Mucosa of descending colon (tissue), 3 donors: ENCODE results near the gene PITPNC1. TPM values are rescaled to one million over a fixed set of nuclear protein-coding genes. Genes with fewer than 3 reads are reported as not detected.
A peak's percentile ranks its signal among the peaks of the same experiment; 100 is the strongest.

ENCODE experiments used
- ATAC-seq: fragments of 200-7000 bp; cut with Tn5 transposase; one replicate; pipeline ENCODE4 v1.9.1; 2020; ENCODE audit warnings: mild to moderate bottlenecking, moderate library complexity
- DNase-seq, 3 donors: peaks; one replicate each; pipeline ENCODE4 v3.0.0-alpha.2; 2020
- H3K36me3 ChIP-seq: fragments of 200-600 bp; one replicate; pipeline ENCODE4 v1.8.0; 2021; ENCODE audit warnings: low read depth, mild to moderate bottlenecking
- H3K4me1 ChIP-seq: fragments of 200-600 bp; one replicate; pipeline ENCODE4 v1.8.0; 2021; ENCODE audit warnings: low read depth, mild to moderate bottlenecking
- H3K4me3 ChIP-seq: fragments of 200-600 bp; one replicate; pipeline ENCODE4 v1.8.0; 2021; ENCODE audit warnings: mild to moderate bottlenecking
- H3K9me3 ChIP-seq: fragments of 200-600 bp; one replicate; pipeline ENCODE4 v1.8.0; 2021; ENCODE audit warnings: mild to moderate bottlenecking
- CTCF ChIP-seq: fragments of 200-600 bp; IDR thresholded peaks from one replicate; pipeline ENCODE4 v1.8.0; 2022; ENCODE audit warnings: antibody characterized with exemption, mild to moderate bottlenecking
- intact Hi-C, 2 donors: fragments of 100-400 bp; cut with DNase I in 1 of 2; cut with micrococcal nuclease in 1 of 2; formaldehyde crosslinking; loops; one replicate each; pipeline versions ENCODE4 v1.11.0 to v1.11.1; 2022; cut with DNase I, micrococcal nuclease
- total RNA-seq, 3 donors: library from RNA; stranded (reverse); fragmentation: NEBNext Ultra II Directional in 2 of 3; extraction: Animal tissue kit (Norgen Biotek cat#: 25700) in 2 of 3; gene quantifications; one replicate each; pipeline versions ENCODE4 v1.2.1 to v1.2.4, GENCODE V29; 2021 to 2023
- donor health status: DM: no; HTN: no; CAD: no; lungs with moderate emphysema.
- donor health status: DM: no; HTN: no; CAD: no.
- donor health status: DM: no; HTN: yes; CAD: no.

The PITPNC1 gene
- total RNA-seq, 3 donors from 2014 or later: 10.7 to 11.4 (median 10.9) TPM

- no peak for DNase-seq
- H3K4me3 ChIP-seq: no peak overlapping the region
- no peak for TF ChIP-seq CTCF
- no peaks in the 10 kb centered on the region for H3K9me3 ChIP-seq
- intact Hi-C loops: no loop called here
- ATAC-seq: no peak
- peaks cover 6% of the 10 kb centered on the region for H3K4me1 ChIP-seq
- no peaks in the 10 kb centered on the region for H3K36me3 ChIP-seq
These were observed 97.1 kb downstream of the PITPNC1 start for GRCh38 chr17:67474081-67474661.

GRCh38 chr17:67475161-67475937 is 98.3 kb downstream of the PITPNC1 start:
- no peaks in the 10 kb centered on the region for H3K36me3 ChIP-seq
- peak; percentile 96 for ATAC-seq
- no peaks in the 10 kb centered on the region for H3K9me3 ChIP-seq
- TF ChIP-seq CTCF: peak; percentile 89
- intact Hi-C loops: loop anchor here in 1 of 2 donors (5.0 kb wide), 1 partner anchor 98 kb away; the partner anchor contains the start of gene PITPNC1
- H3K4me3 ChIP-seq: no peak overlapping the region
- DNase-seq: peak; percentile 84 to 92 (median 89)
- H3K4me1 ChIP-seq: peaks cover 6% of the 10 kb centered on the region

GRCh38 chr17:67476787-67477335 is 99.8 kb downstream of the PITPNC1 start:
- peaks cover 6% of the 10 kb centered on the region for H3K4me1 ChIP-seq
- H3K9me3 ChIP-seq: no peaks in the 10 kb centered on the region
- ATAC-seq: no peak
- no peak overlapping the region for H3K4me3 ChIP-seq
- intact Hi-C loops: loop anchor here in 1 of 2 donors (5.0 kb wide), 1 partner anchor 100 kb away; the partner anchor contains the start of gene PITPNC1
- no peak for DNase-seq
- TF ChIP-seq CTCF: no peak
- no peaks in the 10 kb centered on the region for H3K36me3 ChIP-seq

GRCh38 chr17:67477687-67478086 is 100.6 kb downstream of the PITPNC1 start:
- intact Hi-C loops: loop anchor here in 1 of 2 donors (5.0 kb wide), 1 partner anchor 100 kb away; the partner anchor contains the start of gene PITPNC1
- no peak for DNase-seq
- TF ChIP-seq CTCF: no peak

GRCh38 chr17:67478401-67479041 is 101.4 kb downstream of the PITPNC1 start:
- DNase-seq: no peak
- ATAC-seq: no peak
- intact Hi-C loops: loop anchor here in 1 of 2 donors (5.0 kb wide), 1 partner anchor 101 kb away; the partner anchor contains the start of gene PITPNC1
- no peaks in the 10 kb centered on the region for H3K9me3 ChIP-seq
- H3K36me3 ChIP-seq: no peaks in the 10 kb centered on the region
- no peak overlapping the region for H3K4me3 ChIP-seq
- no peak for TF ChIP-seq CTCF
- peaks cover 6% of the 10 kb centered on the region for H3K4me1 ChIP-seq

More at GRCh38 chr17:67477687-67478086, 100.6 kb downstream of the PITPNC1 start:
- H3K4me1 ChIP-seq: peaks cover 6% of the 10 kb centered on the region
- peak; percentile 44 for ATAC-seq
- H3K36me3 ChIP-seq: no peaks in the 10 kb centered on the region
- H3K4me3 ChIP-seq: no peak overlapping the region
- H3K9me3 ChIP-seq: no peaks in the 10 kb centered on the region
